CD4-positive, alpha-beta T cell (primary cell): Measurements from ENCODE around the gene C9orf43. TPM values are rescaled to one million over a fixed set of nuclear protein-coding genes. Genes with fewer than 3 reads are reported as not detected.
A peak's percentile ranks its signal among the peaks of the same experiment; 100 is the strongest.
"Not testable (repeated sequence)": the region's sequence is repeated elsewhere in the genome, so short reads cannot be mapped to it uniquely, and the experiment has no call there.

Experiments used
- ATAC-seq: fragments of 200-7000 bp; cut with Tn5 transposase; one replicate; pipeline ENCODE4 v1.10.0; 2022; ENCODE audit warnings: mild to moderate bottlenecking; ENCODE audit not compliant: poor library complexity
- CTCF ChIA-PET: fragments of 350-600 bp; sonication (Branson Sonifier 250); formaldehyde crosslinking; loops from one replicate; lab custom pipeline; 2021; ENCODE audit warnings: antibody characterized with exemption, inconsistent platforms; lab: Charles Lee
- POLR2A ChIA-PET: fragments of 350-600 bp; sonication (Branson Sonifier 250); formaldehyde crosslinking; loops from one replicate; lab custom pipeline; 2021; ENCODE audit warnings: antibody characterized with exemption, inconsistent platforms; lab: Charles Lee
- DNase-seq, 14 experiments: peaks; one replicate each; pipeline ENCODE4 v3.0.0-alpha.2; 2013 to 2020; ENCODE audit warnings: mixed read lengths in 2 of 14
- H3K27ac ChIP-seq, 2 donors: one replicate each; pipeline versions ENCODE4 v1.5.1 to v1.7.0; 2013; ENCODE audit warnings: low read length in 2 of 2, low read depth in 1 of 2, mild to moderate bottlenecking in 1 of 2
- H3K27me3 ChIP-seq, 2 experiments: 1 replicate in 1 of 2; 2 replicates in 1 of 2; pipeline versions ENCODE4 v1.6.1 to v1.7.0; 2013; ENCODE audit warnings: low read length in 2 of 2, control low read depth in 1 of 2, mild to moderate bottlenecking in 1 of 2, moderate library complexity in 1 of 2; ENCODE audit not compliant: insufficient read depth in 2 of 2, control insufficient read depth in 1 of 2
- H3K36me3 ChIP-seq: one replicate; pipeline ENCODE4 v1.6.1; 2013; ENCODE audit warnings: low read length, control low read depth; ENCODE audit not compliant: insufficient read depth
- H3K4me1 ChIP-seq: one replicate; pipeline ENCODE4 v1.6.1; 2013; ENCODE audit warnings: low read length, control low read depth; ENCODE audit not compliant: insufficient read depth
- H3K4me3 ChIP-seq: one replicate; pipeline ENCODE4 v1.5.1; 2013; ENCODE audit warnings: mild to moderate bottlenecking, low read length, moderate library complexity
- H3K9me3 ChIP-seq, 2 experiments: 1 replicate in 1 of 2; 2 replicates in 1 of 2; pipeline versions ENCODE4 v1.6.1 to v1.7.0; 2013; ENCODE audit warnings: low read length in 2 of 2, mild to moderate bottlenecking in 2 of 2, control low read depth in 1 of 2, moderate library complexity in 1 of 2; ENCODE audit not compliant: control insufficient read depth in 1 of 2, insufficient read depth in 1 of 2
- H3K27ac Mint-ChIP-seq: one replicate; pipeline ENCODE4 v1.8.0; 2020; ENCODE audit warnings: mixed read lengths
- H3K27me3 Mint-ChIP-seq: one replicate; pipeline ENCODE4 v1.8.0; 2021; ENCODE audit warnings: mixed read lengths
- H3K36me3 Mint-ChIP-seq: one replicate; pipeline ENCODE4 v1.8.0; 2021; ENCODE audit warnings: low read depth, mixed read lengths
- H3K4me1 Mint-ChIP-seq: one replicate; pipeline ENCODE4 v1.8.0; 2021; ENCODE audit warnings: low read depth, mixed read lengths
- H3K4me3 Mint-ChIP-seq: one replicate; pipeline ENCODE4 v1.8.0; 2020; ENCODE audit warnings: mild to moderate bottlenecking, mixed read lengths
- H3K9me3 Mint-ChIP-seq: one replicate; pipeline ENCODE4 v1.8.0; 2020; ENCODE audit warnings: mixed read lengths
- CTCF ChIP-seq: fragments of 200-600 bp; IDR thresholded peaks from one replicate; pipeline ENCODE4 v1.8.0; 2022; ENCODE audit warnings: antibody characterized with exemption, mild to moderate bottlenecking
- intact Hi-C, 2 experiments: fragments of 100-400 bp; cut with DNase I in 1 of 2; cut with micrococcal nuclease in 1 of 2; formaldehyde crosslinking; loops; one replicate each; pipeline versions ENCODE4 v1.15.1 to v1.9.0; 2023 to 2025; cut with DNase I, micrococcal nuclease
- total RNA-seq, 174 experiments: library from RNA in 2 of 174; stranded (reverse) in 2 of 174; gene quantifications; one replicate each; pipeline ENCODE4 v1.2.3 and lab custom pipeline; 2021 to 2026

The C9orf43 gene
- total RNA-seq, 2 experiments from 2014 or later = 0.60 to 0.95 TPM

DNA sequence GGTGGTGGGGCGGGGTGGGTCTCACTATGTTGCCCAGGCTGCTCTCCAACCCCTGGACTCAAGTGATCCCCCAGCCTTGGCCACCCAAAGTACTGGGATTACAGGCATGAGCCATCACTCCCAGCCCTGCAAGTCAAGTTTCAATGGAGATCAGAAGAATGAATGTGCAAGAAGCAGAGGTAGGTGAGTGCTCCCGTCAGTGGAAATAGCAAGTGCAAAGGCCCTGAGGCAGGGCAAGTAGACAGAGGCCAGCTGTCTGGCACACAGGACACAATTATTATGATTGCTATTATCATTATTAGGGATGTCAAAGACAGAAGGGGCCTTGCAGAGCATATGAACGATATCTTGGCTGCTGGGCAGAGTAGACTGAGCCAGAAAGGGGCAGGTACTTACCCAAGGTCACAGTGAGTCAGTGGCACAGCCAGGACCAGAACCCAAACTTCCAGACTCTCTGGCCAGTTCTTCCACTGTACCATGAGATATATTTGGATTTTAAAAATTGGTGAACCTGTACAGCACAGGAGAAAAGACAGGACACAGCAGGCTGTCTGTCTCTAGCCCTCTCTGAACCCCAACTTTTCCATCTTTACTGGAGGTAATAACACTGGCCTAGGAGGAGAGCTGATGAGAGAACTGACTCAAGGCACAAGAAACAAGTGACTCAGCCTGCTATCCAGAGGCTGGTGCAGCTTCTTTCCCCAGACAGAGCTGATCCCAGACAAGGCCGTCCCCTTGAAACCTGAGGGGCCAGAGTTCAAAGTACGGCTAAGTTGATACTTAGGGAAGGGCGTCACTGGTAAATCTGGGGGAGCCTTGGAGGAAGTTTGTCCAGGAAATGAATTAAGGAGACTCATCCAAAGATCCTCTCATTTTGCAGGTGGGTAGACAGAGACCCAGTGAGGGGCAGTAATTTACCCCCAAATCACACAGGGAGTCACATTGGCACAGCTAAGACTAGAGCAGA lies 35.2 kb upstream of the C9orf43 start:
- Mint-ChIP-seq H3K36me3 (peaks cover 23% of the 10 kb centered on the region), H3K27me3 (no peaks in the 10 kb centered on the region), H3K9me3 (no peaks in the 10 kb centered on the region), H3K27ac (peak overlapping the region; percentile 90), H3K4me1 (peaks cover 21% of the 10 kb centered on the region), H3K4me3 (peak overlapping the region; percentile 87)
- Histone ChIP-seq H3K4me1 (peaks cover 23% of the 10 kb centered on the region), H3K36me3 (peaks cover 27% of the 10 kb centered on the region), H3K4me3 (peak overlapping the region; percentile 96), H3K27me3 (no peaks in the 10 kb centered on the region), H3K27ac (no peak overlapping the region), H3K9me3 (no peaks in the 10 kb centered on the region)
- DNase-seq (no peak), ATAC-seq (no peak)
- TF ChIP-seq CTCF = no peak
- POLR2A ChIA-PET = interaction anchor here (1.1 to 2.3 kb wide), 5 partner anchors 21 to 35 kb away, joined by 3 to 22 read pairs (median 4); partner anchors contain the start of genes C9orf43 and POLE3
- CTCF ChIA-PET = no interaction called here
- intact Hi-C loops = loop anchor here (1.0 to 2.0 kb wide), 3 partner anchors 35 to 100 kb away; partner anchors contain the start of genes C9orf43 (in 1 of the 2), CDC26 (in 1 of the 2), POLE3 (in 1 of the 2) and PRPF4 (in 1 of the 2)

GRCh38 chr9:113376634-113377567 lies 33.6 kb upstream of the C9orf43 start, which contains the start of gene HDHD3:
HDHD3 (minus strand) TSS chr9:113376986; CDS start chr9:113374354, 2,632 bp downstream.
- intact Hi-C loops = loop anchor here (1.0 to 2.0 kb wide), 4 partner anchors 24 to 102 kb away; partner anchors contain the start of genes ALAD (in 1 of the 2), C9orf43 (in 1 of the 2), CDC26 (in 1 of the 2) and POLE3 (in 1 of the 2)
- peak; percentile 50 to 93 (median 76) for DNase-seq
- no peak for TF ChIP-seq CTCF

GRCh38 chr9:113379094-113379828 lies 31.3 kb upstream of the C9orf43 start:
- H3K9me3 Mint-ChIP-seq, H3K4me3 ChIP-seq, H3K9me3 ChIP-seq, intact Hi-C loops, POLR2A ChIA-PET, H3K27me3 Mint-ChIP-seq, ATAC-seq, DNase-seq, H3K27me3 ChIP-seq, H3K27ac ChIP-seq: not testable (repeated sequence)
- H3K4me3 Mint-ChIP-seq = peak overlapping the region; percentile 60
- peak overlapping the region; percentile 49 for H3K27ac Mint-ChIP-seq
- H3K36me3 Mint-ChIP-seq = peaks cover 11% of the 10 kb centered on the region
- peaks cover 21% of the 10 kb centered on the region for H3K4me1 Mint-ChIP-seq
- H3K36me3 ChIP-seq = peaks cover 12% of the 10 kb centered on the region
- H3K4me1 ChIP-seq = peaks cover 23% of the 10 kb centered on the region
- CTCF ChIA-PET = interaction anchor here (2.4 kb wide), 1 partner anchor 22 kb away, joined by 8 read pairs; the partner anchor contains the start of gene ALAD

More at GRCh38 chr9:113376634-113377567, 33.6 kb upstream of the C9orf43 start, which contains the start of gene HDHD3:
- Histone ChIP-seq H3K4me3 (peak within 1 kb of the TSS; percentile 96), H3K4me1 (peaks cover 23% of the 10 kb centered on the region), H3K27ac (peak within 1 kb of the TSS; percentile 59 to 65), H3K9me3 (no peaks in the 10 kb centered on the region), H3K36me3 (peaks cover 27% of the 10 kb centered on the region), H3K27me3 (no peaks in the 10 kb centered on the region)
- ATAC-seq = peak; percentile 88
- Mint-ChIP-seq H3K36me3 (peaks cover 23% of the 10 kb centered on the region), H3K9me3 (no peaks in the 10 kb centered on the region), H3K4me1 (peaks cover 21% of the 10 kb centered on the region), H3K4me3 (peak within 1 kb of the TSS; percentile 87), H3K27ac (peak within 1 kb of the TSS; percentile 90), H3K27me3 (no peaks in the 10 kb centered on the region)
- ChIA-PET CTCF (interaction anchor here (2.4 kb wide), 1 partner anchor 24 kb away, joined by 8 read pairs; the partner anchor contains the start of gene ALAD), POLR2A (interaction anchor here (0.7 to 2.3 kb wide), 13 partner anchors 20 to 205 kb away, joined by 3 to 22 read pairs (median 4); partner anchors contain the start of genes ALAD, C9orf43, CDC26 and FKBP15)

DNA sequence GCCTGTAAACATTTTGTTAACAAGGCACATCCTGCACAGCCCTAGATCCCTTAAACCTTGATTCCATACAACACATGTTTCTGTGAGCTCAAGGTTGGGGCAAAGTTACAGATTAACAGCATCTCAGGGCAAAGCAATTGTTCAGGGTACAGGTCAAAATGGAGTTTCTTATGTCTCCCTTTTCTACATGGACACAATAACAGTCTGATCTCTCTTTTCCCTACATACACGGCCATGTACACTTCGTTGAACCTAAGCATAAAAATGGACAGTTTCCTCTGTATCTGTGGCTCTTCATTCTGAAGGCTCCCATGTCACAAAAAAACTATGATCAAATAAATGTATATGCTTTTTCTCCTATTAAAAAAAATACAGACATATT lies 30.7 kb upstream of the C9orf43 start:
- H3K4me1 ChIP-seq = peaks cover 22% of the 10 kb centered on the region
- H3K4me3 ChIP-seq, H3K9me3 ChIP-seq, H3K27me3 Mint-ChIP-seq, H3K36me3 ChIP-seq, H3K27ac Mint-ChIP-seq, H3K36me3 Mint-ChIP-seq, POLR2A ChIA-PET, H3K9me3 Mint-ChIP-seq, H3K27me3 ChIP-seq, H3K4me3 Mint-ChIP-seq, H3K27ac ChIP-seq, CTCF ChIA-PET, DNase-seq, ATAC-seq: not testable (repeated sequence)
- peaks cover 15% of the 10 kb centered on the region for H3K4me1 Mint-ChIP-seq
- intact Hi-C loops = loop anchor here in 1 of 2 experiments (1.0 kb wide), 1 partner anchor 19 kb away; no protein-coding TSS in a partner anchor
